SK-N-SH (cell line): ENCODE data around the gene ANKRD9. TPM values are rescaled to one million over a fixed set of nuclear protein-coding genes. Genes with fewer than 3 reads are reported as not detected.

ENCODE experiments used
- CTCF ChIA-PET: fragments of 300-600, 350-600 bp; formaldehyde crosslinking; extraction: SDS; loops from one replicate; lab custom pipeline; 2021; lab: Yijun Ruan, JAX
- POLR2A ChIA-PET: fragments of 350-600 bp; sonication (Branson Sonifier 250); formaldehyde crosslinking; extraction: SDS; loops from one replicate; lab custom pipeline; 2020; ENCODE audit warnings: antibody characterized with exemption, inconsistent platforms; lab: Yijun Ruan, JAX
- DNase-seq: peaks from one replicate; pipeline ENCODE4 v3.0.0; 2012
- H2AFZ ChIP-seq: fragments of 200-600 bp; sonication (generic); 2 replicates; pipeline ENCODE4 v1.8.1; 2016; ENCODE audit warnings: antibody characterized with exemption, mild to moderate bottlenecking, low read depth
- H3F3A ChIP-seq: fragments of 200-600 bp; sonication (generic); replicated peaks from 2 replicates; pipeline ENCODE3; 2016; ENCODE audit warnings: antibody characterized with exemption, mild to moderate bottlenecking; ENCODE audit not compliant: insufficient read depth
- H3K27ac ChIP-seq, 2 experiments: fragments of 200-500 bp in 1 of 2; fragments of 200-600 bp in 1 of 2; sonication (Bioruptor generic) in 1 of 2; sonication (generic), shearing (Covaris generic) in 1 of 2; 2 replicates each; pipeline versions ENCODE4 v1.5.1 to v1.6.1; 2014 to 2016; ENCODE audit warnings: low read depth in 2 of 2, inconsistent platforms in 1 of 2, low read length in 1 of 2, mild to moderate bottlenecking in 1 of 2, mixed read lengths in 1 of 2
- H3K27me3 ChIP-seq: fragments of 200-600 bp; sonication (generic), shearing (Covaris generic); 2 replicates; pipeline ENCODE4 v1.6.1; 2016; ENCODE audit warnings: mixed run types; ENCODE audit not compliant: insufficient read depth
- H3K36me3 ChIP-seq, 2 experiments: fragments of 200-500 bp in 1 of 2; fragments of 200-600 bp in 1 of 2; sonication (Bioruptor generic) in 1 of 2; sonication (generic) in 1 of 2; replicated peaks in 1 of 2; 2 replicates each; pipeline versions ENCODE3 to v1.5.1; 2014 to 2016; ENCODE audit warnings: low read length in 1 of 2, mild to moderate bottlenecking in 1 of 2; ENCODE audit not compliant: insufficient read depth in 2 of 2, control insufficient read depth in 1 of 2
- H3K4me1 ChIP-seq, 2 experiments: fragments of 200-500 bp in 1 of 2; fragments of 200-600 bp in 1 of 2; sonication (Bioruptor generic) in 1 of 2; sonication (generic), shearing (Covaris generic) in 1 of 2; 2 replicates each; pipeline versions ENCODE4 v1.5.1 to v1.6.1; 2014 to 2016; ENCODE audit warnings: low read depth in 1 of 2, low read length in 1 of 2, mixed run types in 1 of 2; ENCODE audit not compliant: insufficient read depth in 2 of 2, control insufficient read depth in 1 of 2
- H3K4me2 ChIP-seq: fragments of 200-600 bp; sonication (generic), shearing (Covaris generic); 2 replicates; pipeline ENCODE4 v1.6.1; 2017; ENCODE audit warnings: mixed run types
- H3K4me3 ChIP-seq, 2 experiments: fragments of 200-500 bp in 1 of 2; fragments of 200-600 bp in 1 of 2; sonication (Bioruptor generic) in 1 of 2; sonication (generic), shearing (Covaris generic) in 1 of 2; 2 replicates each; pipeline versions ENCODE4 v1.5.1 to v1.8.1; 2014 to 2016; ENCODE audit warnings: low read depth in 2 of 2, inconsistent platforms in 1 of 2, low read length in 1 of 2, mild to moderate bottlenecking in 1 of 2, mixed read lengths in 1 of 2, moderate library complexity in 1 of 2
- H3K79me2 ChIP-seq: fragments of 200-600 bp; sonication (generic); 2 replicates; pipeline ENCODE4 v1.8.1; 2017; ENCODE audit warnings: mild to moderate bottlenecking; ENCODE audit not compliant: insufficient read depth
- H3K9ac ChIP-seq: fragments of 200-600 bp; sonication (generic); 2 replicates; pipeline ENCODE4 v1.6.1; 2017; ENCODE audit warnings: mixed run types
- H3K9me2 ChIP-seq: fragments of 200-600 bp; sonication (generic); 2 replicates; pipeline ENCODE4 v1.6.1; 2017; ENCODE audit warnings: mixed run types
- H3K9me3 ChIP-seq: fragments of 200-600 bp; sonication (generic); 2 replicates; pipeline ENCODE4 v1.6.1; 2017; ENCODE audit warnings: mixed run types, mild to moderate bottlenecking, moderate library complexity
- H4K20me1 ChIP-seq: fragments of 200-600 bp; sonication (generic); 2 replicates; pipeline ENCODE4 v1.6.1; 2017; ENCODE audit warnings: mild to moderate bottlenecking, mixed run types; ENCODE audit not compliant: insufficient read depth
- CTCF ChIP-seq: fragments of 200-600 bp; sonication (generic); IDR thresholded peaks from 2 replicates; pipeline ENCODE4 v1.6.1; 2017; ENCODE audit warnings: antibody characterized with exemption, mild to moderate bottlenecking, moderate library complexity
- FOXJ3 ChIP-seq: sonication (generic); formaldehyde crosslinking; IDR thresholded peaks from 2 replicates; pipeline ENCODE4 v1.5.1; 2020; ENCODE audit warnings: mild to moderate bottlenecking, missing genetic modification reagents
- MEF2A ChIP-seq: IDR thresholded peaks from 2 replicates; pipeline ENCODE4 v1.4.0; 2012; ENCODE audit warnings: low read depth, borderline replicate concordance
- POLR2AphosphoS5 ChIP-seq: IDR thresholded peaks from 2 replicates; pipeline ENCODE4 v1.6.1; 2012; ENCODE audit warnings: low read depth, low read length
- RXRA ChIP-seq: IDR thresholded peaks from 2 replicates; pipeline ENCODE4 v1.4.0; 2012; ENCODE audit warnings: low read depth, mild to moderate bottlenecking, borderline replicate concordance
- SIN3A ChIP-seq: IDR thresholded peaks from 2 replicates; pipeline ENCODE4 v1.6.1; 2012; ENCODE audit warnings: low read depth, mild to moderate bottlenecking, low read length, moderate library complexity, borderline replicate concordance
- SMC3 ChIP-seq: IDR thresholded peaks from 2 replicates; pipeline ENCODE4 v1.6.1; 2012; ENCODE audit warnings: low read depth, low read length, improper control_type of control experiment
- TAF1 ChIP-seq: IDR thresholded peaks from 2 replicates; pipeline ENCODE4 v1.6.1; 2012; ENCODE audit warnings: low read depth, mild to moderate bottlenecking, low read length, moderate library complexity, borderline replicate concordance
- TCF12 ChIP-seq: IDR thresholded peaks from 2 replicates; pipeline ENCODE4 v1.4.0; 2012
- USF1 ChIP-seq: IDR thresholded peaks from 2 replicates; pipeline ENCODE4 v1.4.0; 2012; ENCODE audit warnings: low read depth, borderline replicate concordance
- USF2 ChIP-seq: fragments of 150-350 bp; IDR thresholded peaks from 2 replicates; pipeline ENCODE4 v1.6.1; 2017; ENCODE audit warnings: antibody characterized with exemption, low read length, low read depth, borderline replicate concordance
- WGBS: methylation state at CpG from one replicate; pipeline ENCODE4 v1.1.6; 2017; ENCODE audit warnings: low lambda C conversion rate; 5-methylcytosine and 5-hydroxymethylcytosine counted together
- polyA plus RNA-seq, 3 experiments: library from polyadenylated mRNA; depleted of rRNA; stranded (reverse); fragments of >200 nt; gene quantifications; 2 replicates each; pipeline ENCODE4 v1.2.3, GENCODE V29; 2012

ANKRD9 gene
- polyA plus RNA-seq, 1 of the 3 experiments (the other 2 are of a cell fraction), result 21.3 TPM

GRCh38 chr14:102556098-102556677 lies 46.6 kb upstream of the ANKRD9 start:
- Histone ChIP-seq H3K36me3 (no peaks in the 10 kb centered on the region), H3K9ac (no peak overlapping the region), H3K9me2 (no peaks in the 10 kb centered on the region), H3K4me1 (no peaks in the 10 kb centered on the region), H3K27me3 (no peaks in the 10 kb centered on the region), H3K4me3 (no peak overlapping the region), H3K4me2 (no peak overlapping the region), H2AFZ (no peak overlapping the region)
- CTCF ChIA-PET, result no interaction called here
- WGBS, result 96% methylated on average over 8 of the region's 14 CpGs
- TF ChIP-seq POLR2AphosphoS5 (no peak), CTCF (no peak), FOXJ3 (no peak), RXRA (no peak), TCF12 (no peak)
- TF ChIP-seq, all 33 proteins: peak for 0
- Histone ChIP-seq H4K20me1 (no peaks in the 10 kb centered on the region), H3K79me2 (no peaks in the 10 kb centered on the region), H3K27ac (no peak overlapping the region), H3F3A (no peaks in the 10 kb centered on the region), H3K9me3 (no peaks in the 10 kb centered on the region)
- POLR2A ChIA-PET, result no interaction called here
- DNase-seq, result peak; percentile 22

- no peak overlapping the region for H3K9ac ChIP-seq
- TF ChIP-seq SMC3 (no peak), FOXJ3 (no peak), USF2 (no peak), SIN3A (no peak), USF1 (no peak), MEF2A (no peak), TAF1 (no peak)
- H3K4me3 ChIP-seq, result no peak overlapping the region
- ChIA-PET CTCF (no interaction called here), POLR2A (no interaction called here)
- peak; percentile 29 for DNase-seq
- H3K27me3 ChIP-seq, result no peaks in the 10 kb centered on the region
- H3K36me3 ChIP-seq, result no peaks in the 10 kb centered on the region
- H3K4me1 ChIP-seq, result no peaks in the 10 kb centered on the region
- 82% methylated on average over 46 of the region's 94 CpGs for WGBS
- no peaks in the 10 kb centered on the region for H3F3A ChIP-seq
- H3K79me2 ChIP-seq, result no peaks in the 10 kb centered on the region
- no peak overlapping the region for H3K4me2 ChIP-seq
- H2AFZ ChIP-seq, result no peak overlapping the region
- no peaks in the 10 kb centered on the region for H3K9me3 ChIP-seq
- no peaks in the 10 kb centered on the region for H3K9me2 ChIP-seq
- H3K27ac ChIP-seq, result no peak overlapping the region
- H4K20me1 ChIP-seq, result no peaks in the 10 kb centered on the region
Measured at GRCh38 chr14:102554821-102555819, 45.5 kb upstream of the ANKRD9 start.
